Measurements from ENCODE around the gene PDE10A. TPM values are rescaled to one million over a fixed set of nuclear protein-coding genes. Genes with fewer than 3 reads are reported as not detected.
A peak's percentile ranks its signal among the peaks of the same experiment; 100 is the strongest.

The PDE10A gene
- total RNA-seq, 4 donors from 2014 or later, result 2.9 to 8.8 (median 3.9) TPM

DNA sequence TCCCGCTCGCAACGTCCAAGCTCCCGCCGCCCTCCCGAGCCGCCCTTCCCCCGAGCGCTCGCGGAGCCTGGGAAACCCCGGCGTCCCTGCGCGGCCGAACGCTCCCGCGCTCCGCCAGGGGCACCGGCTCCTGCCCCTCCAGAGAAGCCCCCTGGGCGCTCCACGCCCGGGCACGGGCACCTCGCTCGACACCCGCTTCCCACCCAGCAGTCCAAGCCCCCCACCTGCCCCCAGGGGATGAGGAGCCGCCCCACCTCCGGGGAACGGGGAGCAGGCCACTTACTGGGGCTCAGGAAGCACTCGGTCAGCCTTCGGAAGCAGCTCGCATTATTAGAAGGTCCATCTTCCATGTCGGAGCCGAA, 1.4 kb downstream of the PDE10A start:
- peak; percentile 55 for DNase-seq (ENCODE audit: extremely low spot score)
- TF ChIP-seq EP300 (IDR thresholded peaks at IDR 0.05), result no peak
- no peak for TF ChIP-seq POLR2AphosphoS5 (IDR thresholded peaks at IDR 0.05)
- TF ChIP-seq POLR2A (IDR thresholded peaks at IDR 0.05; ENCODE audit: low read depth), result no peak
- TF ChIP-seq, protein P1, sequence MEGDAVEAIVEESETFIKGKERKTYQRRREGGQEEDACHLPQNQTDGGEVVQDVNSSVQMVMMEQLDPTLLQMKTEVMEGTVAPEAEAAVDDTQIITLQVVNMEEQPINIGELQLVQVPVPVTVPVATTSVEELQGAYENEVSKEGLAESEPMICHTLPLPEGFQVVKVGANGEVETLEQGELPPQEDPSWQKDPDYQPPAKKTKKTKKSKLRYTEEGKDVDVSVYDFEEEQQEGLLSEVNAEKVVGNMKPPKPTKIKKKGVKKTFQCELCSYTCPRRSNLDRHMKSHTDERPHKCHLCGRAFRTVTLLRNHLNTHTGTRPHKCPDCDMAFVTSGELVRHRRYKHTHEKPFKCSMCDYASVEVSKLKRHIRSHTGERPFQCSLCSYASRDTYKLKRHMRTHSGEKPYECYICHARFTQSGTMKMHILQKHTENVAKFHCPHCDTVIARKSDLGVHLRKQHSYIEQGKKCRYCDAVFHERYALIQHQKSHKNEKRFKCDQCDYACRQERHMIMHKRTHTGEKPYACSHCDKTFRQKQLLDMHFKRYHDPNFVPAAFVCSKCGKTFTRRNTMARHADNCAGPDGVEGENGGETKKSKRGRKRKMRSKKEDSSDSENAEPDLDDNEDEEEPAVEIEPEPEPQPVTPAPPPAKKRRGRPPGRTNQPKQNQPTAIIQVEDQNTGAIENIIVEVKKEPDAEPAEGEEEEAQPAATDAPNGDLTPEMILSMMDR (IDR thresholded peaks at IDR 0.05), result no peak
- peak overlapping the region; percentile 53 to 73 (median 62) for H3K27ac ChIP-seq (replicated peaks in 1 of 4)
- H3K9me3 ChIP-seq, result no peaks in the 10 kb centered on the region
- H3K4me1 ChIP-seq, result peaks cover 21 to 50% (median 49%) of the 10 kb centered on the region in 4 donors
- intact Hi-C loops (cut with DNase I), result no loop called here
- H3K36me3 ChIP-seq, result no peaks in the 10 kb centered on the region
- H3K27me3 ChIP-seq, result peaks cover 0 to 80% (median 48%) of the 10 kb centered on the region in 4 donors
- WGBS, result 0% methylated on average over 5 of the region's 36 CpGs
- peak overlapping the region; percentile 62 to 69 (median 67) for H3K4me3 ChIP-seq

DNA sequence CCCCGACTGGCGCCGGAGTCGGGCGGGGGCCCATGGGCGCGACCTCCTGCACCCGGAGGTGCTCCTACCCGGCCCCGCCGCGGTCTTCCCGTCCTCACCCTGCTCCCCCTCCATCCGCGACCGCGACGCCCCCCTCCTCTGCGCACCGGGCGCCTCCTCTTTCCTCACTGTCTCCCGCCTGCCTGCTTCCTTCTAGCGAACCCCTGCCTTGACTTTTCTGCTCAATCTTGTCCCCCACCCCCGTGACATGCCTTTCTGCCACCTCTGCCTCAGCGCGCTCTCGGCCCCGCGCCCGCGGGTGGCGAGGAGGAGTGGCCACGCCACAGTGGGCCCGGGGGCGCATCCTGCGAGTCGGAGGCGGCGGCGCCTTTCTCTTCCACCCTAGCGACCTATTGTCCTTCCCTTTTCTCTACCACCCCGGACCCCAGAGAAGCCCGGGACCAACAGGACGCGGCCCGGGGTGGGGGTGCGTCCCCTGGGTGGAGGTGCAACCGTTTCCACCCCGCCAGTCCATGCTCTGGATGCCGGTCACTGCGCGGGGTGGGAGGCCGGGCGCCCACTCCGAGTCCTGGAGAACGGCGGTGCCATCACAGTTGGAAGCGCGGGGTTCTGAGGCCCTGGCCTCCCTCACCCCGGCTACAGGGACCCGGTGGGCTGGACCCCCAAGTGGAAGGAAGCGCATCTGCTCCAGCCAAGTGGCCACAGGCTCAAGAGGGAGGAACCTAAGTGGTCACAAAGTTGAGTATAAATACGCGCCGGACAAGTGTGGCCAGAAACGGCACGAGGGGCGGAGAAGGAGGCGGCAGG, 2.0 kb downstream of the PDE10A start:
- intact Hi-C loops (cut with DNase I), result no loop called here
- under 1% methylated on average over 59 of the region's 69 CpGs for WGBS

DNA sequence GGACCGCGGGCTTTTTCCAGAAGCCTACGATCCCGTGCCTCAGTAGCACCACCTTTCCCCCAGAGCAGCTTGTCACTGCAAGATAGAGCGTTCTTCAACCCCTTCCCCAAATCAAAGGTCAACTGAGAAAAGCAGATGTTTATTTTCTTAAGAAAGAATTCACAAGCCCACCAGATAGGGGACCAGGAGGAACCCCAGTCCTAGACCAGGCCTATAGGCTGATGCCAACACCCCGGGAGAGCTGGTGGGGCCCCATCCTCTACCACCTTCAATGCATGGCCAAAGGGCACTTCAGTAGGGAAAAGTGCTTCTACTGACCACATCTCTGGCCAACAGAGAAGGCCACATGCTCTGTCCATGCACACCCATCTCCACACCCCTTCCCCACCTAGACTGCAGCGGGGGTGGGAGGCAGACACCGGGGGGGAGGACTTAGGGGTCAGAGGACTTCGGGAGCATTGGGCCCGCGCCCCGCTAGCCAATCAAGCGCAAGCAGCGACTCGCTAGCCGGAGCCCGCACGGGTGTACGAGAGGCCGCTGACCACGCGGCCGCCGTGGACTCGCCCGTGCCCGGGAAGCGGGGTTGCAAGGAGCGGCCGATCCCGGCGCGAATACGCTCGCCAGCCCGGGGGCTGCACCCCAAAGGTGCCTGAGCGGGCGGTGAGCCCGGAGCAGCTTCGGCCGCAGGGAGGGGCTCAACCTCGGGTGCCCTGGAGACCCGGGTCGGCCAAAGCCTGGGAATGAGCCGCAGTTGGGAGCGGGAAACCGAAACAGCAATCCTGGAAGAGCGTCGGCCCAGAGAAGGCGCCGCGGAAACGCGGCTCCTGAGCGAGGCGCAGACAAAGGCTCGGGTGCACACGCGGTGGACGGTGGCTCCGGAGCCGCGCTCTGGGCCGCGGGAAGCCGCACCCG, 2.8 kb downstream of the PDE10A start:
- peak overlapping the region; percentile 62 to 69 (median 67) for H3K4me3 ChIP-seq
- H3K9me3 ChIP-seq, result no peaks in the 10 kb centered on the region
- DNase-seq (ENCODE audit: extremely low spot score), result peak; percentile 78
- peaks cover 0 to 65% (median 34%) of the 10 kb centered on the region in 4 donors for H3K27me3 ChIP-seq
- no peaks in the 10 kb centered on the region for H3K36me3 ChIP-seq
- H3K27ac ChIP-seq (replicated peaks in 1 of 4), result peak overlapping the region in 3 of 4 donors; percentile 56 to 73 (median 67)
- H3K4me1 ChIP-seq, result peaks cover 21 to 50% (median 48%) of the 10 kb centered on the region in 4 donors
- no peak for TF ChIP-seq POLR2A (IDR thresholded peaks at IDR 0.05; ENCODE audit: low read depth)
- no peak for TF ChIP-seq POLR2AphosphoS5 (IDR thresholded peaks at IDR 0.05)
- TF ChIP-seq EP300 (IDR thresholded peaks at IDR 0.05), result no peak
- TF ChIP-seq, protein P1 (IDR thresholded peaks at IDR 0.05), result no peak
- WGBS, result 45% methylated on average over 12 of the region's 67 CpGs
- intact Hi-C loops (cut with DNase I), result no loop called here

More for the DNA sequence above, 2.0 kb downstream of the PDE10A start:
- peaks cover 21 to 50% (median 49%) of the 10 kb centered on the region in 4 donors for H3K4me1 ChIP-seq
- DNase-seq (ENCODE audit: extremely low spot score), result peak; percentile 78
- no peaks in the 10 kb centered on the region for H3K9me3 ChIP-seq
- H3K27ac ChIP-seq (replicated peaks in 1 of 4), result peak overlapping the region in 3 of 4 donors; percentile 56 to 73 (median 67)
- peak overlapping the region; percentile 62 to 69 (median 67) for H3K4me3 ChIP-seq
- H3K36me3 ChIP-seq, result no peaks in the 10 kb centered on the region
- TF ChIP-seq, protein P1 (IDR thresholded peaks at IDR 0.05), result no peak
- TF ChIP-seq POLR2AphosphoS5 (IDR thresholded peaks at IDR 0.05) (no peak), POLR2A (IDR thresholded peaks at IDR 0.05; ENCODE audit: low read depth) (no peak), EP300 (IDR thresholded peaks at IDR 0.05) (no peak)
- H3K27me3 ChIP-seq, result peaks cover 0 to 74% (median 43%) of the 10 kb centered on the region in 4 donors

DNA sequence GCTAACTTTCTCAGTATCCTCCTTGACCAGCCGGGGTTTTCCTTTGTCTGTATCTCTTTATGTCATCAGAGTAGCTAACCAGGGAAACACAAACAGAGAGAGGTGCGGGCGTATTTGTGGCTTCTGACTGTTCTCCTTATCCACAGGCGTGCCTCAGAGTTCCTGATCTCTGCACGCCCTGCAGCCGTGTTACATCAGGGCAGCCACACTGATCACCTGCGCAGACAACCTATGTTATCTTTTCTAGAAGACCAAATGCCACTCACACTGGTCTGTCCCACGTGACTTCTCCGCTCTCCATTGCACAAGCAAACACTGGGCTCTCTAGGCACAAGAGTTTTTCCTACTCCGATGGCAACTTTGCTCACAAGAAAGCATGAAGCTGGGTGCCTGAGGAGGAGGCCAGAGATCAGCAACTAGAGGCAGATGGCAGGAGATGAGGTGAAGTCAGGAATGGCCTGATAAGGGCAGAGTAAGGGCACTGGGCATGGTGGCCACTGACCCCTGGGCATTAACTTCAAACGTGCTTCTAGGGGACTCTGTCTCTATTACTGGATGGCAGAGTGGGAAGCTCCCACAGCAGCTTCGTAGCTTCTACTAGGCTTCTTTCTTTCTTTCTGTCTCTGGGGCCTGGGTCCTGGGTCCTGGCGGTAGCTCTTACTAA, 4.5 kb downstream of the PDE10A start:
- Histone ChIP-seq H3K4me3 (no peak overlapping the region), H3K9me3 (no peaks in the 10 kb centered on the region), H3K27me3 (peaks cover 0 to 48% (median 18%) of the 10 kb centered on the region in 4 donors), H3K36me3 (no peaks in the 10 kb centered on the region), H3K4me1 (peaks cover 14 to 36% (median 32%) of the 10 kb centered on the region in 4 donors), H3K27ac (replicated peaks in 1 of 4) (no peak overlapping the region)
- intact Hi-C loops (cut with DNase I), result no loop called here
- WGBS, result 90% methylated on average over 13 of the region's 13 CpGs
- peak; percentile 86 for DNase-seq (ENCODE audit: extremely low spot score)
- TF ChIP-seq, protein P1 (IDR thresholded peaks at IDR 0.05), result no peak
- TF ChIP-seq POLR2A (IDR thresholded peaks at IDR 0.05; ENCODE audit: low read depth) (no peak), POLR2AphosphoS5 (IDR thresholded peaks at IDR 0.05) (no peak), EP300 (IDR thresholded peaks at IDR 0.05) (no peak)

Measured in esophagus muscularis mucosa (tissue), 4 donors.